ENCODE results near the gene MDK. TPM values are rescaled to one million over a fixed set of nuclear protein-coding genes. Genes with fewer than 3 reads are reported as not detected.

MDK gene
- total RNA-seq, 1 experiment from 2014 or later, result 157 TPM

DNA sequence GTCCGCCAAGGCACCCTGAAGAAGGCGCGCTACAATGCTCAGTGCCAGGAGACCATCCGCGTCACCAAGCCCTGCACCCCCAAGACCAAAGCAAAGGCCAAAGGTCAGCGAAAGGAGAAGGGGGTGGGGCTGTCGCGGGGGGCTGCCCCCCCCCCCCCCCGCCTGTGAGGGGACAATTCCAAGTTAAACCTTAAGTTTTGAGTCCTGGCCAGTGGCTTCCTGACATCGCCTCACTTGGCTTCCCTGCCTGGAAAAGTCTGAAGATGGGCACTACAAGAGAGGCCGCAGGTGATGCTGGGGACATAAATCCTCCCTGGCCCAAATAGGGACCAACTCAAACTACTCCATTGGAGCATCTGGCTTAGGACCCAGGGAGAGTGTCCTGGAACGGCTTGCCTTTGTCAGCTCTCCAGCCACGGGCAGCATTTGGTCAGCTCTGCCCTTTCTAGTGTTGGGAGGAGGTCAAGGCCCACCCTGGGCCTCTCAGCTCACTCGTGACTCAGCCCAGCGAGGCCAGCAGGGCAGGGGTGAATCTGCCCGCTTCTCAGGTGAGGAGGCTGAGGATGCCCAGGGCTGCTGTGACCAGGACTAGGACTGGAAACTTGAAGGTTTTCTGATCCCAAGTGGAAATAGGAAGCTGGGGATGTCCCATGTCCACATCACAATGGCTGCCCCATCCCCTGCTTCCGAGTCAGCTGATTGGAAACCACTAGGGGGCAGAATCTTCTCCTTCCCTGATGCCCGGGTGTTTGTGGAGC lies 1.4 kb downstream of the MDK start:
- peak; percentile 60 for DNase-seq (ENCODE audit: low read depth)

DNA sequence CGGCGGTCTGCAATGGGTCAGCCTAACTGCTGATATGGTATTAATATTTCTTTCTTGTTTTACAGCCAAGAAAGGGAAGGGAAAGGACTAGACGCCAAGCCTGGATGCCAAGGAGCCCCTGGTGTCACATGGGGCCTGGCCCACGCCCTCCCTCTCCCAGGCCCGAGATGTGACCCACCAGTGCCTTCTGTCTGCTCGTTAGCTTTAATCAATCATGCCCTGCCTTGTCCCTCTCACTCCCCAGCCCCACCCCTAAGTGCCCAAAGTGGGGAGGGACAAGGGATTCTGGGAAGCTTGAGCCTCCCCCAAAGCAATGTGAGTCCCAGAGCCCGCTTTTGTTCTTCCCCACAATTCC lies 1.9 kb downstream of the MDK start:
- DNase-seq (ENCODE audit: low read depth), result no peak

GRCh38 chr11:46383974-46384701 lies 2.7 kb downstream of the MDK start:
- peak; percentile 28 for DNase-seq (ENCODE audit: low read depth)

- DNase-seq (ENCODE audit: low read depth), result no peak
These were observed 3.9 kb downstream of the MDK start for GRCh38 chr11:46385169-46386004.

GRCh38 chr11:46386005-46386578 lies 4.6 kb downstream of the MDK start:
- no peak for DNase-seq (ENCODE audit: low read depth)

DNA sequence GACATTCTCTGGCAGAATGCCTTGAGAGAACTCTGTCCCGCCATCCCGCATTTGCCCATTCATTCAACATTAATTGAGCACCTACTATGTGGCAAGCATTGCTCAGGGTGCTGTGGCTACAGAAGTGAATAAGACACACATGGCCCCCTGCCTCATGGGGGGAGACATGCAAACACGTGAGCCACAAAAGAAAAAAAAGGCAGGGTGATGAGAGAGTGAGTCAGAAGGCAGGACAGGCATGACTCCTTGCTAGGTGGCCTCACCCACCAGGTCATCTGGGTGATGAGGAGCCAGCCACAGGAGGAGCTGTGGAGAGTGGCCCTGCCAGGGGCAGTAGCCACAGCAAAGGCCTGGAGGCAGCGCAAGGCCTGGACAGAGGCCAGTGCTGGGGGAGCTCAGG lies 5.2 kb downstream of the MDK start:
- DNase-seq (ENCODE audit: low read depth), result no peak

DNA sequence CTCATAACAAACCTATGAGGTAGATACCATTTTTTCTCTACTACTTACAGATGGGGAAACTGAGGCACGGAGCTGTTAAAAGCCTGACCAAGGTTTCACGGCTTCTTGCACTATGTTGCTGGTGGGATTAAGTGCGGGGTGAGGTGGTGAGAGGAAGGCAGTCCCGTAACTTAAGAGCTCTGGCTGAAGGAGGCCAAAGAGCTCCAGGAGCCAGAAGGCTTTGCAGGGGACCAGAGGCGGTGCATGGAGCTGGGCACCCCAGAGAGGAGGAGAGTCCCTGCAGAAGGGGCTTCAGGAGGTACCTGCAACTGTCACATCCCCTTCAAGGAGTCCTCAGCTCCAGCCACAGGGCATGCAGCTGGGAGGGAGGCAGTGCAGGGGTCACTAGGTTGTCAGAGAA lies 6.0 kb downstream of the MDK start:
- no peak for DNase-seq (ENCODE audit: low read depth)

- DNase-seq (ENCODE audit: low read depth), result no peak
These were observed 6.6 kb downstream of the MDK start for GRCh38 chr11:46387919-46388618.

GRCh38 chr11:46388619-46389449 lies 7.4 kb downstream of the MDK start:
- DNase-seq (ENCODE audit: low read depth), result no peak

DNA sequence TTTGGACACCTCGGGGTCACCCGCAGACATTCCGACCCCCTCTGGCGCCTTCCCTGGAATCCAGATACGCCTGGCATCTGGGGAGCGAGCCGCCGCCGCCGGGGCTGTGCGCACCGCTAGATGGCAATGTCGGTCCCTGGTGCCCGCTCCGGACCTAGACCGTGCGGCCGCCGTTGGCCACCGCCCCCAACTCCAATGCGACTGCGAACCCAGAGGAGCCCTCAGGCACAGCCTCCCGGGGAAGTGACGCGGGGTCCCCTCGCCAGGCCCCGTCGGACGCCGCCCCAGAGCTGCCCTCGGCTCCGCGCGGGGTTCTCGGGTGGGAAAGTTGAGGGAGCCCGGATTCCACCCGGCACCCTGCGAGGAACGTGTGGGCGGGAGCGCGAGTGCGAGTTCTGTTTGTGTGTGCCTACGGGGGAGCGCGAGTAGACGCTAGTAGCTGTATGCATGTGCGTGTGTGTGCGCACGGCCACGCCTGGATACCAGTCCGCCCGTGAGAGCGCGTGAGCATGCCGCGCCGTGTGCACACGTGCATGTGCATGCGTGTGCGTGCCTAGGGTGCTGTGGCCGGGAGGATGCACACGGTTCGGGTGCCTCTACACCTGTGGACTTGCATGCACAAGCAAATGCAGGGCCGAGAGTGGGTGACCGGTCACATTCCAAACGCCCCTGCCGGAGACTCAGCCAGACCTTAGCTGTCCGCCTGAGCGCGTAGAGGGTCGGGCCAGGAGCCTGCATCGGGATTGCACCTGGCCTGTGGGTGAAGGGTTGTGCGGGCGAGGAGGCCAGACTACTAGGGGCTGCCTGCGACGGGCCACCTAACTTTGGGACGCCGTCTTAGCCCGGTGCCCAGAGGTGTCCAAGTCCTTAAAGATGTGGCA lies 8.2 kb downstream of the MDK start:
- DNase-seq (ENCODE audit: low read depth), result peak; percentile 85

- DNase-seq (ENCODE audit: low read depth), result peak; percentile 25
These were observed 9.1 kb downstream of the MDK start for GRCh38 chr11:46390331-46391171.

DNA sequence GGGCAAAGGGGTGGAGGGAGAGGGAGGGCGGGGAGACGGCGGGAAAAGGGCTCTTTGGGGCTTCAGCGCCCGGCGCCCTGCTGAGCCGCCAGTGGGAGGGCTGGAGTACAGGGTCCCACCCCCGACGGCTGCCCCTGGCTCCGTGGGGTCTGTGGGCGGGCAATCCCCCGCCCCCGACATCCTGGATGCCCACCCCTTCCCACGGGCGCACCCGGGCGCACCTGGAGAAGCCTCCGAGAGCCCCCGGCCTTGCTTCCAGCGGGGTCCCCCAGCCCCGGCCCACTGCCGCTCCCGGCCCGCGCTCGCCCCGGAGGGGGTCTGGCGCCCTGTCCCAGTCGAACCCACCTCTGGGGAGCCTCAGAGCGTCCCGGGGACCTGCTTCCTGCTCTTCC lies 9.7 kb downstream of the MDK start:
- no peak for DNase-seq (ENCODE audit: low read depth)

DNA sequence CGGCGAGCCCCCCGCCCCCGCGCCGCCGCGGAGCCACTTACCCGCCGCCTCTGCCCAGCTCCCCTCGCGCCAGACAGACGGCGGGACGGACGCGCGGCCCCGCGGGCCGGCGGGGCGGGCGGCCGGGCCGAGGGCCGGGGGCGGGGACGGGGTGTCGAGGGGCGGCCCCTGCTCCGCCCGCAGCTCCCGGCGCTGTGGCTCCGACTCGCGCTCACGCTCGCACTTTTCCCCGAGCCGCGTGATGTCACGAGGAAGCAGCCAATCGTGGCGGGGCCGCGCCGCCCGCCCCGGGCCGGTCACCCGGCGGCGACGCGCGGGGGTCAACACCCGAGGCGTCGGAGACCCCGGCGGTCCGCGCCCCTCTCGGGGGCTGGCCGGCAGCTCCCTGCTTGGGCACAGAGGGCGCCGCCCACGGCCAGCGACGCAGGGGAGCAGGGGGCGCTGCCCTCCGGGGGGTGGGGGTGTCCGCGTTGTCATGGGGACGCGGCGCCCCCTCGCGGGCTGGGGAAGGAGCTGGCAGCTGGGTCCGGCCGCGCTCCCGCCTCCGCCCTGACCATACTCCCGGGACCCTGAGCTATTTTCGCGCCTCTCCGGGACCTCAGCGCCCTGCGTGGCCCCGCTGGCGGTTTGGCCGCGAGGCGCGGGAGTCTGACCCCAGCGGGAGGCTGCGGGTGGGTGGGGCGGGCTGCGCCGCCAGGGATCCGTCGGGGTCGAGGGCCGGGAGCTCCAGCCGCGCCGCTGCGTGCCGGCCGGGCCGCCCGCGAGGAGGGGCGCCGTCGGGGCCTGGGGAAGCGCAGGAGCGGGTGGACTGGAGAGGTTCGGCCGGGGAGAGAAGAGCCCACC lies 10.3 kb downstream of the MDK start, which contains the start of gene CHRM4:
TSS of gene CHRM4 (minus strand) at position 199 of the 843 bp plus-strand sequence. CDS start 5,219 bp downstream, outside the sequence.
- peak; percentile 71 for DNase-seq (ENCODE audit: low read depth)

DNA sequence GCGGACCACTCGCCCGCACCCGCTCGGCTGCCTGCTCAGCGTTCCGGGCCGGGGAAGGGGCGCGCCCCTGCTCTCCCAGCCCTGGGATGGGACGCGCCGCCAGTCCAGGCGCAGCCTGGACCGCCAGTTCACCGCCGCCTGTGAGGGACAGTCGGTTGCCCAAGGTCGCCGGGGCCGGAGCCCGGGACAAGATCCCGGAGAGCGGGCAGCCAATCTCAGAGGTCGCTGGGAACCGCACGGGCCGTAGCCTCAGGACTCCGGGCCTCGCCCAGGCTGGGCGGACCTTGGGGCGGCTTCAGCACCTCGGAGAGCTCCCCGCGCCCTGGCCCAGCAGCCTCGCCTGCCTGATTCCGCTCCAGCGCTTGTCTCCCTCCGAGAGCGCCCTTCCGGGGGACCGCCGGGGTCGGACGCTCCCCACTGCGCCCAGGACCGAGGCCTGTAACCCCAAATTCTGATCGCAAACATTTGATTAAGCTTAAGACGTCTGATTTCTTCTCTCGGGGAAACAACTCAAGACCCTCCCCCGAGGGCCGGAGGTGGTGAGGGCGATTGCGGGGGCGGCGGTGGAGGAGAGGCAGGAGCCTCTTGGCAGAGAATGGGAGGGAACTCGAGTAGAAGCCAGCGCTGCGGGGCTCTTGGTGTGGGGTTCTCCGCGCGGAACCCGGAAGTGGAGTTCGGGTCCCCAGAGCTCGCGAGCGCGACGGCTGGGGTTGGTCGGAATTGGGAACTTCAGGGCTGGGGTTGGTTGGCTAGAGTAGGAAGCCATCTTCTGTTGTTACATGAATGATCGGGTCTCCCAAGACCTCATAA lies 11.2 kb downstream of the MDK start:
- peak; percentile 86 for DNase-seq (ENCODE audit: low read depth)

GRCh38 chr11:46393231-46393616 lies 11.8 kb downstream of the MDK start:
- DNase-seq (ENCODE audit: low read depth), result no peak

DNA sequence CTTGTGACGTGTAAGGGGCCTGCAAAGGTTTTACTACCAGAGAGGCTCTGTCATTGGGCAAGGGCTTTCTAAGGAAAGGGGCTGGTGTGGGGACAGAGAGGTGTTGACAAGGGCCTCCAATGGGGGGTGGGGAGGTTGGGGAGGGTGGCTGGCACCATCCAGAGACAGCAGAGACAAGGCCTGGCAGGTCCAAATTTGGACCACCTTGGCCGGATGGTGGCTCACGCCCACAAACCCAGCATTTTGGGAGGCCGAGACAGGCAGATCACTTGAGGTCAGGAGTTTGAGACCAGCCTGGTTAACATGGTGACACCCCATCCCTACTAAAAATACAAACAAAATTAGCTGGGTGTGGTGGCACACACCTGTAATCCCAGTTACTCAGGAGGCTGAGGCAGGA lies 12.3 kb downstream of the MDK start:
- DNase-seq (ENCODE audit: low read depth), result no peak

DNA sequence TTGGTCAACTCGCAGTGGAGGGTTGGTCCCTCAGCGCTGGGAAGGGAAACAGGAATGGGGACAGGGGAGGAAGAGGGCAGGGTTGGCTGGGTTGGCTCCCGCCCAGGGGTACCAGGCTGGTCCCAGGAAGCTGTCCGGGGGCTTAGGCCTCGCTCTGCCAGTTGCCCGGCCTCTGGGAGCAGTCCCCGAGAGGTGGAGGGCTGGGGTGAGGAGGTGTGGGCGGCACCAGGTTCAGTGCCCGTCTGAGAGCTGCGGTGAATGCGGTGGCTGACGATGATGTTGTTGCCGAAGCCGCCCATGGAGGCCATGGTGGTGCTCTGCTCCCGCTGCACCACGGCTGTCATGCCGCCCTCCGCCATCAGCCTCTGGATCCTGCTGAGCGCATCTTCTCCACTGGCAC lies 16.1 kb downstream of the MDK start:
- no peak for DNase-seq (ENCODE audit: low read depth)

All from Daoy (cell line).